GM18951 (cell line): ENCODE data around the gene FMO5.
"Not testable (repeated sequence)": the region's sequence is repeated elsewhere in the genome, so short reads cannot be mapped to it uniquely, and the experiment has no call there.

ENCODE experiments used
- POLR2A ChIP-seq: IDR thresholded peaks from 4 replicates; pipeline ENCODE4 v1.6.1; 2011; ENCODE audit warnings: mild to moderate bottlenecking; ENCODE audit not compliant: insufficient read length, insufficient read depth; ENCODE audit errors: extremely low read depth
- in situ Hi-C: fragments of 300-500 bp; cut with MboI; formaldehyde crosslinking; loops from one replicate; pipeline ENCODE4 v1.12.0; 2022; ENCODE audit warnings: low sequenced_read_pairs, mixed read lengths, inconsistent platforms; ENCODE audit not compliant: unreplicated experiment

FMO5 gene

GRCh38 chr1:147245586-147246021 is 20.5 kb upstream of the FMO5 start:
- TF ChIP-seq POLR2A, result no peak
- in situ Hi-C loops, result no loop called here

GRCh38 chr1:147245129-147245528 is 20.0 kb upstream of the FMO5 start:
- no peak for TF ChIP-seq POLR2A

GRCh38 chr1:147243841-147244240 is 18.7 kb upstream of the FMO5 start:
- in situ Hi-C loops, result no loop called here
- TF ChIP-seq POLR2A, result no peak

More at GRCh38 chr1:147245129-147245528, 20.0 kb upstream of the FMO5 start:
- in situ Hi-C loops, result no loop called here

GRCh38 chr1:147243228-147243685 is 18.1 kb upstream of the FMO5 start:
- in situ Hi-C loops, result no loop called here
- no peak for TF ChIP-seq POLR2A

GRCh38 chr1:147242449-147243227 is 17.5 kb upstream of the FMO5 start, which contains the start of gene CHD1L:
CHD1L (plus strand) TSS chr1:147242684; CDS start chr1:147242704, 20 bp downstream.
- in situ Hi-C loops, result no loop called here
- peak; percentile 85 for TF ChIP-seq POLR2A

- no peak for TF ChIP-seq POLR2A
- in situ Hi-C loops, result no loop called here
Observed at GRCh38 chr1:147241934-147242448, 16.9 kb upstream of the FMO5 start.

- in situ Hi-C loops, result not testable (repeated sequence)
Observed at GRCh38 chr1:147240131-147240721, 15.1 kb upstream of the FMO5 start.

GRCh38 chr1:147238925-147239820 is 14.0 kb upstream of the FMO5 start:
- TF ChIP-seq POLR2A, result no peak
- in situ Hi-C loops, result no loop called here

GRCh38 chr1:147238053-147238902 is 13.1 kb upstream of the FMO5 start:
- in situ Hi-C loops, result no loop called here
- TF ChIP-seq POLR2A, result no peak

- in situ Hi-C loops, result no loop called here
- TF ChIP-seq POLR2A, result no peak
Observed at GRCh38 chr1:147236959-147237791, 12.0 kb upstream of the FMO5 start.

GRCh38 chr1:147236448-147236847 is 11.3 kb upstream of the FMO5 start:
- no peak for TF ChIP-seq POLR2A
- in situ Hi-C loops, result no loop called here
